ENCODE data around the gene TMEM141. TPM values are rescaled to one million over a fixed set of nuclear protein-coding genes. Genes with fewer than 3 reads are reported as not detected.
"Not testable (repeated sequence)": the region's sequence is repeated elsewhere in the genome, so short reads cannot be mapped to it uniquely, and the experiment has no call there.

The TMEM141 gene
- total RNA-seq, 2 experiments from 2014 or later: 39.9 to 43.2 TPM

- ChIA-PET POLR2A (interaction anchor here (1.6 kb wide), 1 partner anchor 16 kb away, joined by 3 read pairs; no protein-coding TSS in a partner anchor), CTCF (interaction anchor here (0.8 to 2.9 kb wide), 3 partner anchors 13 to 286 kb away, joined by 3 to 7 read pairs (median 3); partner anchors contain the start of gene SAPCD2)
- no peaks in the 10 kb centered on the region for H3K36me3 Mint-ChIP-seq (ENCODE audit: low read depth)
- H3K27ac Mint-ChIP-seq: no peak overlapping the region
- H3K4me3 Mint-ChIP-seq: no peak overlapping the region
- peak; percentile 45 for DNase-seq
- peaks cover 20% of the 10 kb centered on the region for H3K27me3 Mint-ChIP-seq (ENCODE audit: low read depth)
- no peaks in the 10 kb centered on the region for H3K9me3 Mint-ChIP-seq (ENCODE audit: insufficient read depth)
- no peak for ATAC-seq
- peaks cover 17% of the 10 kb centered on the region for H3K4me1 Mint-ChIP-seq (ENCODE audit: low read depth)
Measured at GRCh38 chr9:136784249-136784996, 6.7 kb upstream of the TMEM141 start.

GRCh38 chr9:136784997-136785361 is 6.2 kb upstream of the TMEM141 start:
- no peak for ATAC-seq
- peaks cover 21% of the 10 kb centered on the region for H3K4me1 Mint-ChIP-seq (ENCODE audit: low read depth)
- H3K4me3 Mint-ChIP-seq: no peak overlapping the region

GRCh38 chr9:136785565-136786355 is 5.4 kb upstream of the TMEM141 start:
- ATAC-seq; H3K9me3 Mint-ChIP-seq (ENCODE audit: insufficient read depth); POLR2A ChIA-PET; H3K27ac Mint-ChIP-seq; H3K36me3 Mint-ChIP-seq (ENCODE audit: low read depth); H3K4me3 Mint-ChIP-seq; DNase-seq: not testable (repeated sequence)
- CTCF ChIA-PET: interaction anchor here (3.7 kb wide), 1 partner anchor 250 kb away, joined by 35 read pairs; no protein-coding TSS in a partner anchor
- peaks cover 18% of the 10 kb centered on the region for H3K27me3 Mint-ChIP-seq (ENCODE audit: low read depth)
- H3K4me1 Mint-ChIP-seq (ENCODE audit: low read depth): peaks cover 28% of the 10 kb centered on the region

More at GRCh38 chr9:136784997-136785361, 6.2 kb upstream of the TMEM141 start:
- Mint-ChIP-seq H3K27me3 (ENCODE audit: low read depth) (peaks cover 20% of the 10 kb centered on the region), H3K27ac (no peak overlapping the region), H3K9me3 (ENCODE audit: insufficient read depth) (no peaks in the 10 kb centered on the region), H3K36me3 (ENCODE audit: low read depth) (no peaks in the 10 kb centered on the region)
- ChIA-PET POLR2A (no interaction called here), CTCF (interaction anchor here (2.9 kb wide), 1 partner anchor 285 kb away, joined by 7 read pairs; the partner anchor contains the start of gene SAPCD2)
- DNase-seq: no peak

- Mint-ChIP-seq H3K36me3 (ENCODE audit: low read depth) (no peaks in the 10 kb centered on the region), H3K4me1 (ENCODE audit: low read depth) (peaks cover 28% of the 10 kb centered on the region), H3K4me3 (no peak overlapping the region), H3K27ac (no peak overlapping the region), H3K9me3 (ENCODE audit: insufficient read depth) (no peaks in the 10 kb centered on the region), H3K27me3 (ENCODE audit: low read depth) (peaks cover 15% of the 10 kb centered on the region)
- DNase-seq: no peak
- ATAC-seq: no peak
- ChIA-PET CTCF (interaction anchor here (0.7 to 3.7 kb wide), 6 partner anchors 9 to 261 kb away, joined by 3 to 35 read pairs (median 4); partner anchors contain the start of gene AJM1), POLR2A (no interaction called here)
Measured at GRCh38 chr9:136786451-136786850, 4.7 kb upstream of the TMEM141 start.

- H3K27ac Mint-ChIP-seq; H3K4me3 Mint-ChIP-seq; H3K36me3 Mint-ChIP-seq (ENCODE audit: low read depth); H3K9me3 Mint-ChIP-seq (ENCODE audit: insufficient read depth); DNase-seq; POLR2A ChIA-PET; ATAC-seq: not testable (repeated sequence)
- CTCF ChIA-PET: interaction anchor here (0.7 to 3.7 kb wide), 9 partner anchors 9 to 260 kb away, joined by 3 to 35 read pairs (median 5); partner anchors contain the start of genes AJM1 and FUT7
- peaks cover 11% of the 10 kb centered on the region for H3K27me3 Mint-ChIP-seq (ENCODE audit: low read depth)
- peaks cover 30% of the 10 kb centered on the region for H3K4me1 Mint-ChIP-seq (ENCODE audit: low read depth)
Measured at GRCh38 chr9:136786983-136787382, 4.2 kb upstream of the TMEM141 start.

GRCh38 chr9:136787690-136788400 is 3.3 kb upstream of the TMEM141 start:
- ChIA-PET CTCF (interaction anchor here (0.6 to 3.7 kb wide), 17 partner anchors 10 to 272 kb away, joined by 3 to 35 read pairs (median 3); partner anchors contain the start of genes ABCA2, C8G, FBXW5 and FUT7), POLR2A (no interaction called here)
- Mint-ChIP-seq H3K27me3 (ENCODE audit: low read depth) (peaks cover 11% of the 10 kb centered on the region), H3K27ac (no peak overlapping the region), H3K9me3 (ENCODE audit: insufficient read depth) (no peaks in the 10 kb centered on the region), H3K4me1 (ENCODE audit: low read depth) (peaks cover 36% of the 10 kb centered on the region), H3K4me3 (no peak overlapping the region), H3K36me3 (ENCODE audit: low read depth) (no peaks in the 10 kb centered on the region)
- DNase-seq (peak; percentile 84), ATAC-seq (no peak)

GRCh38 chr9:136788644-136789522 is 2.3 kb upstream of the TMEM141 start:
- H3K27me3 Mint-ChIP-seq (ENCODE audit: low read depth); H3K9me3 Mint-ChIP-seq (ENCODE audit: insufficient read depth); H3K4me3 Mint-ChIP-seq; DNase-seq; ATAC-seq; POLR2A ChIA-PET; H3K36me3 Mint-ChIP-seq (ENCODE audit: low read depth); H3K27ac Mint-ChIP-seq: not testable (repeated sequence)
- peaks cover 42% of the 10 kb centered on the region for H3K4me1 Mint-ChIP-seq (ENCODE audit: low read depth)
- CTCF ChIA-PET: interaction anchor here (0.9 to 3.7 kb wide), 12 partner anchors 11 to 247 kb away, joined by 3 to 35 read pairs (median 4); partner anchors contain the start of genes ABCA2, C8G, FBXW5 and FUT7

- Mint-ChIP-seq H3K4me1 (ENCODE audit: low read depth) (peaks cover 42% of the 10 kb centered on the region), H3K27me3 (ENCODE audit: low read depth) (peaks cover 8% of the 10 kb centered on the region), H3K9me3 (ENCODE audit: insufficient read depth) (no peaks in the 10 kb centered on the region), H3K4me3 (no peak overlapping the region), H3K27ac (no peak overlapping the region), H3K36me3 (ENCODE audit: low read depth) (peaks cover 7% of the 10 kb centered on the region)
- no peak for DNase-seq
- CTCF ChIA-PET: interaction anchor here (1.1 to 3.7 kb wide), 2 partner anchors 158 to 246 kb away, joined by 3 to 35 read pairs; no protein-coding TSS in a partner anchor
- ATAC-seq: no peak
- POLR2A ChIA-PET: no interaction called here
Measured at GRCh38 chr9:136789523-136789937, 1.6 kb upstream of the TMEM141 start.

- ChIA-PET POLR2A (interaction anchor here (1.1 kb wide), 1 partner anchor 11 kb away, joined by 5 read pairs; no protein-coding TSS in a partner anchor), CTCF (interaction anchor here (0.8 to 3.2 kb wide), 14 partner anchors 10 to 278 kb away, joined by 3 to 29 read pairs (median 4); partner anchors contain the start of genes AJM1, CLIC3, FUT7 and RABL6)
- H3K27ac Mint-ChIP-seq: peak overlapping the region; percentile 93
- peaks cover 51% of the 10 kb centered on the region for H3K4me1 Mint-ChIP-seq (ENCODE audit: low read depth)
- H3K9me3 Mint-ChIP-seq (ENCODE audit: insufficient read depth): no peaks in the 10 kb centered on the region
- peak; percentile 74 for DNase-seq
- peaks cover 7% of the 10 kb centered on the region for H3K36me3 Mint-ChIP-seq (ENCODE audit: low read depth)
- H3K27me3 Mint-ChIP-seq (ENCODE audit: low read depth): peaks cover 10% of the 10 kb centered on the region
- H3K4me3 Mint-ChIP-seq: peak overlapping the region; percentile 82
- peak; percentile 12 for ATAC-seq
Measured at GRCh38 chr9:136791516-136792276, 552 bp downstream of the TMEM141 start.

All from activated CD8-positive, alpha-beta T cell treated with anti-CD3 and anti-CD28 coated beads, Interleukin-2, amount 10 ng/mL, durations not matched to agents 7 days and 5 days (primary cell).